ENCODE data around the gene ATG101. TPM values are rescaled to one million over a fixed set of nuclear protein-coding genes. Genes with fewer than 3 reads are reported as not detected.

The ATG101 gene
- total and polyA plus RNA-seq, 2 of the 13 experiments (the other 11 are each of a cell fraction or from before 2014, with no cell fraction given): 58.2 to 67.7 TPM

DNA sequence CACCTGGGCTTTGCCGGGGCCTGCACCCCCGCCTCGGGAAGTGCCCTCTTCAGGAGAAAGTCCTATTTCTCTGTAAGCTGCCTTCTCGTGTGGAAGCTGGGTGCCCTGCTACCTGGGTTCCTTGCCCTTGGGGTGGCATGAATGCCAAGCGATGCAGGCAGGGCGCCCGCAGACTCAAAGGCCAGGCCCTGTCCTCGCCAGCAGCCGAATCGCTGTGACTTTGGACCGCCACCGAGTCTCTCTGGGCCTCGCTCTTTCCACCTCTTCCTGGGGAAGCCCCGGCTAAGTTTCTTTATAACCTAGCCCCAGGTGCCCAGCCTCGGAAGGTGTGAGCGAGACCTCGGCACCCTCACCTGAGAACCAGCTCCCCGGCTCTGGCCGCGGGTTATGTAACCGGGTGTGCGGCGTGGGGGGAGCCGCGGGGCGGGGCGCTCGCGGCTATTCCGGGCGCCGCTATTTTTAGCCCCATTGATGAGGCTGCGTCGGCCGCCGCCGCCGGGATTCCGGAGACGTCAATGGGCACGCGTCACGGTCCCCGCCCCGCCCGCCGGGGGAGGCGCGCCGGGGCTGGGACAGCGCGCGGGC is 33.1 kb upstream of the ATG101 start (continued):
- TF ChIP-seq MEIS1 (CRISPR knock-in tag; IDR thresholded peaks at IDR 0.05; ENCODE audit: borderline replicate concordance) (no peak), CENPX (CRISPR knock-in tag; IDR thresholded peaks at IDR 0.05) (no peak), RORA (CRISPR knock-in tag; IDR thresholded peaks at IDR 0.05) (no peak), HDAC2 (CRISPR knock-in tag; IDR thresholded peaks at IDR 0.05) (no peak), RAD51 (IDR thresholded peaks at IDR 0.05; ENCODE audit: borderline replicate concordance) (no peak), ETV5 (CRISPR knock-in tag; IDR thresholded peaks at IDR 0.05; ENCODE audit: borderline replicate concordance) (peak; percentile 50; the same call in 1 of the 2 replicates), MBD4 (IDR thresholded peaks at IDR 0.05; ENCODE audit: borderline replicate concordance, low read length) (no peak), ZNF546 (CRISPR knock-in tag; conservative IDR thresholded peaks at IDR 0.05) (no peak), ARNT (IDR thresholded peaks at IDR 0.05) (no peak), HHEX (CRISPR knock-in tag; IDR thresholded peaks at IDR 0.05) (no peak), ZFP36L2 (CRISPR knock-in tag; IDR thresholded peaks at IDR 0.05) (no peak), SPEN (CRISPR knock-in tag; IDR thresholded peaks at IDR 0.05; ENCODE audit: low read depth) (peak; percentile 60; the same call in 1 of the 2 replicates)
- TF ChIP-seq, protein P1, sequence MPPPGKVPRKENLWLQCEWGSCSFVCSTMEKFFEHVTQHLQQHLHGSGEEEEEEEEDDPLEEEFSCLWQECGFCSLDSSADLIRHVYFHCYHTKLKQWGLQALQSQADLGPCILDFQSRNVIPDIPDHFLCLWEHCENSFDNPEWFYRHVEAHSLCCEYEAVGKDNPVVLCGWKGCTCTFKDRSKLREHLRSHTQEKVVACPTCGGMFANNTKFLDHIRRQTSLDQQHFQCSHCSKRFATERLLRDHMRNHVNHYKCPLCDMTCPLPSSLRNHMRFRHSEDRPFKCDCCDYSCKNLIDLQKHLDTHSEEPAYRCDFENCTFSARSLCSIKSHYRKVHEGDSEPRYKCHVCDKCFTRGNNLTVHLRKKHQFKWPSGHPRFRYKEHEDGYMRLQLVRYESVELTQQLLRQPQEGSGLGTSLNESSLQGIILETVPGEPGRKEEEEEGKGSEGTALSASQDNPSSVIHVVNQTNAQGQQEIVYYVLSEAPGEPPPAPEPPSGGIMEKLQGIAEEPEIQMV (CRISPR knock-in tag; IDR thresholded peaks at IDR 0.05; ENCODE audit: low read depth): no peak
- TF ChIP-seq, protein P2, sequence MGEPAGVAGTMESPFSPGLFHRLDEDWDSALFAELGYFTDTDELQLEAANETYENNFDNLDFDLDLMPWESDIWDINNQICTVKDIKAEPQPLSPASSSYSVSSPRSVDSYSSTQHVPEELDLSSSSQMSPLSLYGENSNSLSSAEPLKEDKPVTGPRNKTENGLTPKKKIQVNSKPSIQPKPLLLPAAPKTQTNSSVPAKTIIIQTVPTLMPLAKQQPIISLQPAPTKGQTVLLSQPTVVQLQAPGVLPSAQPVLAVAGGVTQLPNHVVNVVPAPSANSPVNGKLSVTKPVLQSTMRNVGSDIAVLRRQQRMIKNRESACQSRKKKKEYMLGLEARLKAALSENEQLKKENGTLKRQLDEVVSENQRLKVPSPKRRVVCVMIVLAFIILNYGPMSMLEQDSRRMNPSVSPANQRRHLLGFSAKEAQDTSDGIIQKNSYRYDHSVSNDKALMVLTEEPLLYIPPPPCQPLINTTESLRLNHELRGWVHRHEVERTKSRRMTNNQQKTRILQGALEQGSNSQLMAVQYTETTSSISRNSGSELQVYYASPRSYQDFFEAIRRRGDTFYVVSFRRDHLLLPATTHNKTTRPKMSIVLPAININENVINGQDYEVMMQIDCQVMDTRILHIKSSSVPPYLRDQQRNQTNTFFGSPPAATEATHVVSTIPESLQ (CRISPR knock-in tag; conservative IDR thresholded peaks at IDR 0.05): no peak
- TF ChIP-seq, protein P3, sequence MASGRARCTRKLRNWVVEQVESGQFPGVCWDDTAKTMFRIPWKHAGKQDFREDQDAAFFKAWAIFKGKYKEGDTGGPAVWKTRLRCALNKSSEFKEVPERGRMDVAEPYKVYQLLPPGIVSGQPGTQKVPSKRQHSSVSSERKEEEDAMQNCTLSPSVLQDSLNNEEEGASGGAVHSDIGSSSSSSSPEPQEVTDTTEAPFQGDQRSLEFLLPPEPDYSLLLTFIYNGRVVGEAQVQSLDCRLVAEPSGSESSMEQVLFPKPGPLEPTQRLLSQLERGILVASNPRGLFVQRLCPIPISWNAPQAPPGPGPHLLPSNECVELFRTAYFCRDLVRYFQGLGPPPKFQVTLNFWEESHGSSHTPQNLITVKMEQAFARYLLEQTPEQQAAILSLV (CRISPR knock-in tag; IDR thresholded peaks at IDR 0.05; ENCODE audit: borderline replicate concordance): no peak
- TF ChIP-seq, protein P4, sequence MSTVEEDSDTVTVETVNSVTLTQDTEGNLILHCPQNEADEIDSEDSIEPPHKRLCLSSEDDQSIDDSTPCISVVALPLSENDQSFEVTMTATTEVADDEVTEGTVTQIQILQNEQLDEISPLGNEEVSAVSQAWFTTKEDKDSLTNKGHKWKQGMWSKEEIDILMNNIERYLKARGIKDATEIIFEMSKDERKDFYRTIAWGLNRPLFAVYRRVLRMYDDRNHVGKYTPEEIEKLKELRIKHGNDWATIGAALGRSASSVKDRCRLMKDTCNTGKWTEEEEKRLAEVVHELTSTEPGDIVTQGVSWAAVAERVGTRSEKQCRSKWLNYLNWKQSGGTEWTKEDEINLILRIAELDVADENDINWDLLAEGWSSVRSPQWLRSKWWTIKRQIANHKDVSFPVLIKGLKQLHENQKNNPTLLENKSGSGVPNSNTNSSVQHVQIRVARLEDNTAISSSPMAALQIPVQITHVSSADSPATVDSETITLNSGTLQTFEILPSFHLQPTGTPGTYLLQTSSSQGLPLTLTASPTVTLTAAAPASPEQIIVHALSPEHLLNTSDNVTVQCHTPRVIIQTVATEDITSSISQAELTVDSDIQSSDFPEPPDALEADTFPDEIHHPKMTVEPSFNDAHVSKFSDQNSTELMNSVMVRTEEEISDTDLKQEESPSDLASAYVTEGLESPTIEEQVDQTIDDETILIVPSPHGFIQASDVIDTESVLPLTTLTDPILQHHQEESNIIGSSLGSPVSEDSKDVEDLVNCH (CRISPR knock-in tag; IDR thresholded peaks at IDR 0.05): no peak
- TF ChIP-seq, protein P5, sequence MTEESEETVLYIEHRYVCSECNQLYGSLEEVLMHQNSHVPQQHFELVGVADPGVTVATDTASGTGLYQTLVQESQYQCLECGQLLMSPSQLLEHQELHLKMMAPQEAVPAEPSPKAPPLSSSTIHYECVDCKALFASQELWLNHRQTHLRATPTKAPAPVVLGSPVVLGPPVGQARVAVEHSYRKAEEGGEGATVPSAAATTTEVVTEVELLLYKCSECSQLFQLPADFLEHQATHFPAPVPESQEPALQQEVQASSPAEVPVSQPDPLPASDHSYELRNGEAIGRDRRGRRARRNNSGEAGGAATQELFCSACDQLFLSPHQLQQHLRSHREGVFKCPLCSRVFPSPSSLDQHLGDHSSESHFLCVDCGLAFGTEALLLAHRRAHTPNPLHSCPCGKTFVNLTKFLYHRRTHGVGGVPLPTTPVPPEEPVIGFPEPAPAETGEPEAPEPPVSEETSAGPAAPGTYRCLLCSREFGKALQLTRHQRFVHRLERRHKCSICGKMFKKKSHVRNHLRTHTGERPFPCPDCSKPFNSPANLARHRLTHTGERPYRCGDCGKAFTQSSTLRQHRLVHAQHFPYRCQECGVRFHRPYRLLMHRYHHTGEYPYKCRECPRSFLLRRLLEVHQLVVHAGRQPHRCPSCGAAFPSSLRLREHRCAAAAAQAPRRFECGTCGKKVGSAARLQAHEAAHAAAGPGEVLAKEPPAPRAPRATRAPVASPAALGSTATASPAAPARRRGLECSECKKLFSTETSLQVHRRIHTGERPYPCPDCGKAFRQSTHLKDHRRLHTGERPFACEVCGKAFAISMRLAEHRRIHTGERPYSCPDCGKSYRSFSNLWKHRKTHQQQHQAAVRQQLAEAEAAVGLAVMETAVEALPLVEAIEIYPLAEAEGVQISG (CRISPR knock-in tag; IDR thresholded peaks at IDR 0.05): peak; percentile 26; the same call in 1 of the 2 replicates
- TF ChIP-seq, protein P6, sequence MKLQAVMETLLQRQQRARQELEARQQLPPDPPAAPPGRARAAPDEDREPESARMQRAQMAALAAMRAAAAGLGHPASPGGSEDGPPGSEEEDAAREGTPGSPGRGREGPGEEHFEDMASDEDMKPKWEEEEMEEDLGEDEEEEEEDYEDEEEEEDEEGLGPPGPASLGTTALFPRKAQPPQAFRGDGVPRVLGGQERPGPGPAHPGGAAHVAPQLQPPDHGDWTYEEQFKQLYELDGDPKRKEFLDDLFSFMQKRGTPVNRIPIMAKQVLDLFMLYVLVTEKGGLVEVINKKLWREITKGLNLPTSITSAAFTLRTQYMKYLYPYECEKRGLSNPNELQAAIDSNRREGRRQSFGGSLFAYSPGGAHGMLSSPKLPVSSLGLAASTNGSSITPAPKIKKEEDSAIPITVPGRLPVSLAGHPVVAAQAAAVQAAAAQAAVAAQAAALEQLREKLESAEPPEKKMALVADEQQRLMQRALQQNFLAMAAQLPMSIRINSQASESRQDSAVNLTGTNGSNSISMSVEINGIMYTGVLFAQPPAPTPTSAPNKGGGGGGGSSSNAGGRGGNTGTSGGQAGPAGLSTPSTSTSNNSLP (IDR thresholded peaks at IDR 0.05; ENCODE audit: low read depth, low read length): no peak

Measured in HepG2 (cell line).